Measurements from ENCODE around the gene TAF5L. TPM values are rescaled to one million over a fixed set of nuclear protein-coding genes. Genes with fewer than 3 reads are reported as not detected.

The TAF5L gene
- total and polyA plus RNA-seq, 2 of the 13 experiments (the other 11 are each of a cell fraction or from before 2014, with no cell fraction given) = 10.8 to 18.2 TPM

GRCh38 chr1:229554886-229555621 lies 70.9 kb downstream of the TAF5L start:
- Histone ChIP-seq H3K27me3 (ENCODE audit: control insufficient read depth in 1 of 2, insufficient read depth in 2 of 2, low read length in 2 of 2) (no peaks in the 10 kb centered on the region), H3K4me1 (ENCODE audit: insufficient read depth, low read length) (peaks cover 44% of the 10 kb centered on the region), H3K9me3 (ENCODE audit: low read length) (no peaks in the 10 kb centered on the region), H3K4me3 (replicated peaks in 1 of 3; ENCODE audit: insufficient read depth in 1 of 3, low read depth in 2 of 3, low read length in 3 of 3) (no peak overlapping the region), H3K79me2 (ENCODE audit: insufficient read depth, low read length) (peaks cover 61% of the 10 kb centered on the region), H3K27ac (ENCODE audit: extremely low read length, insufficient read depth, low read length) (no peak overlapping the region), H3K9ac (ENCODE audit: insufficient read depth, low read depth, low read length) (no peak overlapping the region), H4K20me1 (ENCODE audit: insufficient read depth, low read length) (0 out of 2 replicates have a peak, but pooled peaks cover 3% of the 10 kb centered on the region), H2AFZ (ENCODE audit: low read length) (no peak overlapping the region), H3K4me2 (ENCODE audit: low read depth, low read length) (no peak overlapping the region; the same call in 1 of the 2 replicates), H3K36me3 (replicated peaks in 1 of 2; ENCODE audit: control insufficient read depth in 1 of 2, insufficient read depth in 2 of 2, low read length in 2 of 2) (0 out of 5 replicates have a peak, but pooled peaks cover 0 to 3% of the 10 kb centered on the region in 2 experiments)
- DNase-seq (ENCODE audit: low spot score) (no peak), FAIRE-seq (no peak), ATAC-seq (no peak)
- intact Hi-C loops (cut with micrococcal nuclease; ENCODE audit: unreplicated experiment) = loop anchor here (5.0 kb wide), 1 partner anchor 48 kb away; the partner anchor contains the start of gene NUP133
- CTCF ChIA-PET (ENCODE audit: low intra/inter-chr PET ratio, low total read pairs) = no interaction called here
- TF ChIP-seq ZNF747 (CRISPR knock-in tag; IDR thresholded peaks at IDR 0.05; ENCODE audit: borderline replicate concordance) (no peak), ETV6 (CRISPR knock-in tag; conservative IDR thresholded peaks at IDR 0.05) (no peak), RCOR2 (CRISPR knock-in tag; IDR thresholded peaks at IDR 0.05) (no peak), HNF4A (CRISPR knock-in tag; IDR thresholded peaks at IDR 0.05) (no peak)
- TF ChIP-seq, protein P1, sequence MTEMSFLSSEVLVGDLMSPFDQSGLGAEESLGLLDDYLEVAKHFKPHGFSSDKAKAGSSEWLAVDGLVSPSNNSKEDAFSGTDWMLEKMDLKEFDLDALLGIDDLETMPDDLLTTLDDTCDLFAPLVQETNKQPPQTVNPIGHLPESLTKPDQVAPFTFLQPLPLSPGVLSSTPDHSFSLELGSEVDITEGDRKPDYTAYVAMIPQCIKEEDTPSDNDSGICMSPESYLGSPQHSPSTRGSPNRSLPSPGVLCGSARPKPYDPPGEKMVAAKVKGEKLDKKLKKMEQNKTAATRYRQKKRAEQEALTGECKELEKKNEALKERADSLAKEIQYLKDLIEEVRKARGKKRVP (CRISPR knock-in tag; IDR thresholded peaks at IDR 0.05) = 0 out of 4 replicates have a peak, but pooled peaks of 1 of the 2 experiments have one; percentile 35
- POLR2A ChIA-PET = no interaction called here
- WGBS (ENCODE audit: low lambda C conversion rate) = 86% methylated on average over 8 of the region's 10 CpGs
- in situ Hi-C loops (cut with HindIII; ENCODE audit: extremely low pct_ligation_motif_present, low pct_unique_long_range_greater_than_20kb) = no loop called here
- no TSS peak for BruUV-seq (replicated peaks)

- in situ Hi-C loops (cut with HindIII; ENCODE audit: extremely low pct_ligation_motif_present, low pct_unique_long_range_greater_than_20kb) (no loop called here), intact Hi-C loops (cut with micrococcal nuclease; ENCODE audit: unreplicated experiment) (no loop called here)
- H3K27ac ChIP-seq (ENCODE audit: extremely low read length, insufficient read depth, low read length) = no peak overlapping the region
- no peaks in the 10 kb centered on the region for H3K9me3 ChIP-seq (ENCODE audit: low read length)
- no peak overlapping the region for H3K9ac ChIP-seq (ENCODE audit: insufficient read depth, low read depth, low read length)
- H4K20me1 ChIP-seq (ENCODE audit: insufficient read depth, low read length) = 0 out of 2 replicates have a peak, but pooled peaks cover 3% of the 10 kb centered on the region
- ChIA-PET CTCF (ENCODE audit: low intra/inter-chr PET ratio, low total read pairs) (no interaction called here), POLR2A (no interaction called here)
- no peak for ATAC-seq
- no peak for FAIRE-seq
- H3K27me3 ChIP-seq (ENCODE audit: control insufficient read depth in 1 of 2, insufficient read depth in 2 of 2, low read length in 2 of 2) = no peaks in the 10 kb centered on the region
- H2AFZ ChIP-seq (ENCODE audit: low read length) = no peak overlapping the region
- 96% methylated on average over 7 of the region's 7 CpGs for WGBS (ENCODE audit: low lambda C conversion rate)
- no peak for DNase-seq (ENCODE audit: low spot score)
- H3K4me1 ChIP-seq (ENCODE audit: insufficient read depth, low read length) = peaks cover 38% of the 10 kb centered on the region
- H3K36me3 ChIP-seq (replicated peaks in 1 of 2; ENCODE audit: control insufficient read depth in 1 of 2, insufficient read depth in 2 of 2, low read length in 2 of 2) = peaks cover 3 to 8% of the 10 kb centered on the region in 2 experiments; a peak in 4 of 5 replicates
- peaks cover 69% of the 10 kb centered on the region for H3K79me2 ChIP-seq (ENCODE audit: insufficient read depth, low read length)
- no peak overlapping the region for H3K4me3 ChIP-seq (replicated peaks in 1 of 3; ENCODE audit: insufficient read depth in 1 of 3, low read depth in 2 of 3, low read length in 3 of 3)
- BruUV-seq (replicated peaks) = no TSS peak
- H3K4me2 ChIP-seq (ENCODE audit: low read depth, low read length) = no peak overlapping the region
- TF ChIP-seq SP140L (CRISPR knock-in tag; IDR thresholded peaks at IDR 0.05; ENCODE audit: borderline replicate concordance) (no peak), SIN3B (IDR thresholded peaks at IDR 0.05; ENCODE audit: low read length) (no peak), GTF3A (CRISPR knock-in tag; conservative IDR thresholded peaks at IDR 0.05) (no peak), CEBPZ (IDR thresholded peaks at IDR 0.05; ENCODE audit: low read length) (no peak), ZNF550 (CRISPR knock-in tag; IDR thresholded peaks at IDR 0.05; ENCODE audit: borderline replicate concordance) (no peak), NFRKB (IDR thresholded peaks at IDR 0.05) (no peak), ZNF572 (CRISPR knock-in tag; IDR thresholded peaks at IDR 0.05) (no peak), YEATS4 (CRISPR knock-in tag; IDR thresholded peaks at IDR 0.05; ENCODE audit: borderline replicate concordance) (no peak)
Observed at GRCh38 chr1:229553621-229554130, 72.2 kb downstream of the TAF5L start.
